SK-N-SH treated with all-trans-retinoic acid at 6 μM for 48 hours (cell line): ENCODE measurements around the gene DEPP1.

Experiments
- ATAC-seq: fragments of 200-7000 bp; cut with Tn5 transposase; 3 replicates; pipeline ENCODE4 v1.9.1; 2020; ENCODE audit warnings: mild to moderate bottlenecking, moderate library complexity
- ARNTL ChIP-seq: fragments of 450-650 bp; formaldehyde crosslinking; IDR thresholded peaks from 2 replicates; pipeline ENCODE4 v1.5.0; 2020; ENCODE audit warnings: low read depth, mild to moderate bottlenecking, moderate library complexity, borderline replicate concordance
- BACH2 ChIP-seq: fragments of 250-450 bp; sonication (Bioruptor Pico); IDR thresholded peaks from 2 replicates; pipeline ENCODE4 v1.9.0; 2021; ENCODE audit warnings: mild to moderate bottlenecking, borderline replicate concordance
- CREB5 ChIP-seq: fragments of 250-450 bp; sonication (Bioruptor Pico); IDR thresholded peaks from 2 replicates; pipeline ENCODE4 v1.5.1; 2020; ENCODE audit warnings: low read depth, mild to moderate bottlenecking, moderate library complexity
- CSDC2 ChIP-seq: fragments of 250-450 bp; sonication (Bioruptor Pico); IDR thresholded peaks from 2 replicates; pipeline ENCODE4 v1.5.0; 2020; ENCODE audit warnings: mild to moderate bottlenecking, moderate library complexity
- CSRNP3 ChIP-seq: fragments of 250-450 bp; sonication (Bioruptor Pico); IDR thresholded peaks from 2 replicates; pipeline ENCODE4 v1.5.1; 2021; ENCODE audit warnings: mild to moderate bottlenecking, moderate library complexity
- ESRRG ChIP-seq: fragments of 250-450 bp; sonication (Bioruptor Pico); IDR thresholded peaks from 2 replicates; pipeline ENCODE4 v1.6.1; 2021; ENCODE audit warnings: mild to moderate bottlenecking
- GLIS3 ChIP-seq: fragments of 250-450 bp; sonication (Bioruptor Pico); IDR thresholded peaks from 2 replicates; pipeline ENCODE4 v1.5.0; 2020; ENCODE audit warnings: mild to moderate bottlenecking, moderate library complexity
- ISL1 ChIP-seq: fragments of 250-450 bp; sonication (Bioruptor Pico); IDR thresholded peaks from 2 replicates; pipeline ENCODE4 v2.1.2; 2022; ENCODE audit warnings: mild to moderate bottlenecking, moderate library complexity
- OSR1 ChIP-seq: fragments of 250-450 bp; sonication (Bioruptor Pico); IDR thresholded peaks from 2 replicates; pipeline ENCODE4 v1.8.0; 2022; ENCODE audit warnings: moderate library complexity, mild to moderate bottlenecking, inconsistent platforms
- PATZ1 ChIP-seq: fragments of 250-450 bp; sonication (Bioruptor Pico); IDR thresholded peaks from 2 replicates; pipeline ENCODE4 v1.8.0; 2020; ENCODE audit warnings: mild to moderate bottlenecking, moderate library complexity, borderline replicate concordance
- PPARA ChIP-seq: fragments of 250-450 bp; sonication (Bioruptor Pico); IDR thresholded peaks from 2 replicates; pipeline ENCODE4 v1.5.0; 2020; ENCODE audit warnings: mild to moderate bottlenecking, borderline replicate concordance
- RARB ChIP-seq: fragments of 250-450 bp; sonication (Bioruptor Pico); IDR thresholded peaks from 2 replicates; pipeline ENCODE4 v1.8.0; 2021; ENCODE audit warnings: mild to moderate bottlenecking, moderate library complexity
- SNAI2 ChIP-seq: fragments of 250-450 bp; sonication (Bioruptor Pico); IDR thresholded peaks from 2 replicates; pipeline ENCODE4 v1.5.0; 2020; ENCODE audit warnings: mild to moderate bottlenecking, moderate library complexity
- TCF4 ChIP-seq: fragments of 250-450 bp; sonication (Bioruptor Pico); IDR thresholded peaks from 2 replicates; pipeline ENCODE4 v1.8.0; 2021; ENCODE audit warnings: mild to moderate bottlenecking, moderate library complexity, borderline replicate concordance
- TOX ChIP-seq: fragments of 250-450 bp; sonication (Bioruptor Pico); IDR thresholded peaks from 2 replicates; pipeline ENCODE4 v1.8.0; 2021; ENCODE audit warnings: mild to moderate bottlenecking, moderate library complexity, borderline replicate concordance
- ZC3H10 ChIP-seq: fragments of 250-450 bp; sonication (Bioruptor Pico); IDR thresholded peaks from 2 replicates; pipeline ENCODE4 v1.5.1; 2021; ENCODE audit warnings: mild to moderate bottlenecking, moderate library complexity
- ZFP30 ChIP-seq: fragments of 450-650 bp; formaldehyde crosslinking; IDR thresholded peaks from 2 replicates; pipeline ENCODE4 v1.5.0; 2022; ENCODE audit warnings: mild to moderate bottlenecking, moderate library complexity
- ZNF70 ChIP-seq: fragments of 450-650 bp; formaldehyde crosslinking; IDR thresholded peaks from 2 replicates; pipeline ENCODE4 v1.5.0; 2020; ENCODE audit warnings: mild to moderate bottlenecking, moderate library complexity
- TF ChIP-seq, protein P1 (sequence below): fragments of 250-450 bp; sonication (Bioruptor Pico); IDR thresholded peaks from 2 replicates; pipeline ENCODE4 v1.8.0; 2021; ENCODE audit warnings: low read depth, mild to moderate bottlenecking, moderate library complexity, borderline replicate concordance
- TF ChIP-seq, protein P2 (sequence below): fragments of 250-450 bp; sonication (Bioruptor Pico); IDR thresholded peaks from 2 replicates; pipeline ENCODE4 v1.5.0; 2020; ENCODE audit warnings: mild to moderate bottlenecking, moderate library complexity

Gene DEPP1

GRCh38 chr10:44946205-44946604 lies 32.4 kb downstream of the DEPP1 start (continued):
- TF ChIP-seq CSDC2 (no peak), TCF4 (CRISPR knock-in tag) (no peak), RARB (CRISPR knock-in tag) (no peak)

DNA sequence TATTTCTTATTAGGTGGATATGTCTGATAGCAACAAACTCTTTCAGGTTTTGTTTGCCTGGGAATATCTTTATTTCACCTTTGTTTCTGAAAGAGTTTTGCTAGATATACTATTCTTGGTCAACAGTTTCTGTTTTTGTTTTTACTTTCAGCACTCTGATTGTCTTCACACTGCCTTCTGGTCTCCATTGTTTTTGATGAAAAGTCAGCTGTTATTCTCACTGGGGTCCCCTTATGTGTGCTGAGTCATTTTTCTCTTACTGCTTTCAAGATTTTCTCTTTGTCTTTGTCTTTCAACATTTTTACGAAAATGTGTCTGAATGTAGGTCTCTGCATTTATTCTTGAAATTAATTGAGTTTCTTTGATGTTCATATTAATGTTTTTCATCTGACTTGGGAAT lies 34.3 kb downstream of the DEPP1 start:
- ATAC-seq, result no peak
- TF ChIP-seq ISL1 (CRISPR knock-in tag) (no peak), OSR1 (CRISPR knock-in tag) (no peak)

GRCh38 chr10:44939691-44940401 lies 38.8 kb downstream of the DEPP1 start:
- no peak for TF ChIP-seq BACH2 (CRISPR knock-in tag)
- TF ChIP-seq, protein P1, sequence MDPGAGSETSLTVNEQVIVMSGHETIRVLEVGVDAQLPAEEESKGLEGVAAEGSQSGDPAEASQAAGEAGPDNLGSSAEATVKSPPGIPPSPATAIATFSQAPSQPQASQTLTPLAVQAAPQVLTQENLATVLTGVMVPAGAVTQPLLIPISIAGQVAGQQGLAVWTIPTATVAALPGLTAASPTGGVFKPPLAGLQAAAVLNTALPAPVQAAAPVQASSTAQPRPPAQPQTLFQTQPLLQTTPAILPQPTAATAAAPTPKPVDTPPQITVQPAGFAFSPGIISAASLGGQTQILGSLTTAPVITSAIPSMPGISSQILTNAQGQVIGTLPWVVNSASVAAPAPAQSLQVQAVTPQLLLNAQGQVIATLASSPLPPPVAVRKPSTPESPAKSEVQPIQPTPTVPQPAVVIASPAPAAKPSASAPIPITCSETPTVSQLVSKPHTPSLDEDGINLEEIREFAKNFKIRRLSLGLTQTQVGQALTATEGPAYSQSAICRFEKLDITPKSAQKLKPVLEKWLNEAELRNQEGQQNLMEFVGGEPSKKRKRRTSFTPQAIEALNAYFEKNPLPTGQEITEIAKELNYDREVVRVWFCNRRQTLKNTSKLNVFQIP (CRISPR knock-in tag), result no peak
- no peak for TF ChIP-seq PPARA
- TF ChIP-seq RARB (CRISPR knock-in tag), result no peak
- TF ChIP-seq, protein P2, sequence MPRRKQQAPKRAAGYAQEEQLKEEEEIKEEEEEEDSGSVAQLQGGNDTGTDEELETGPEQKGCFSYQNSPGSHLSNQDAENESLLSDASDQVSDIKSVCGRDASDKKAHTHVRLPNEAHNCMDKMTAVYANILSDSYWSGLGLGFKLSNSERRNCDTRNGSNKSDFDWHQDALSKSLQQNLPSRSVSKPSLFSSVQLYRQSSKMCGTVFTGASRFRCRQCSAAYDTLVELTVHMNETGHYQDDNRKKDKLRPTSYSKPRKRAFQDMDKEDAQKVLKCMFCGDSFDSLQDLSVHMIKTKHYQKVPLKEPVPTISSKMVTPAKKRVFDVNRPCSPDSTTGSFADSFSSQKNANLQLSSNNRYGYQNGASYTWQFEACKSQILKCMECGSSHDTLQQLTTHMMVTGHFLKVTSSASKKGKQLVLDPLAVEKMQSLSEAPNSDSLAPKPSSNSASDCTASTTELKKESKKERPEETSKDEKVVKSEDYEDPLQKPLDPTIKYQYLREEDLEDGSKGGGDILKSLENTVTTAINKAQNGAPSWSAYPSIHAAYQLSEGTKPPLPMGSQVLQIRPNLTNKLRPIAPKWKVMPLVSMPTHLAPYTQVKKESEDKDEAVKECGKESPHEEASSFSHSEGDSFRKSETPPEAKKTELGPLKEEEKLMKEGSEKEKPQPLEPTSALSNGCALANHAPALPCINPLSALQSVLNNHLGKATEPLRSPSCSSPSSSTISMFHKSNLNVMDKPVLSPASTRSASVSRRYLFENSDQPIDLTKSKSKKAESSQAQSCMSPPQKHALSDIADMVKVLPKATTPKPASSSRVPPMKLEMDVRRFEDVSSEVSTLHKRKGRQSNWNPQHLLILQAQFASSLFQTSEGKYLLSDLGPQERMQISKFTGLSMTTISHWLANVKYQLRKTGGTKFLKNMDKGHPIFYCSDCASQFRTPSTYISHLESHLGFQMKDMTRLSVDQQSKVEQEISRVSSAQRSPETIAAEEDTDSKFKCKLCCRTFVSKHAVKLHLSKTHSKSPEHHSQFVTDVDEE (CRISPR knock-in tag), result no peak
- TF ChIP-seq SNAI2 (CRISPR knock-in tag), result no peak
- TF ChIP-seq ARNTL (CRISPR knock-in tag), result no peak
- no peak for TF ChIP-seq OSR1 (CRISPR knock-in tag)
- no peak for TF ChIP-seq ZC3H10 (CRISPR knock-in tag)
- no peak for TF ChIP-seq CSDC2
- no peak for TF ChIP-seq CSRNP3 (CRISPR knock-in tag)
- TF ChIP-seq TOX, result no peak
- no peak for ATAC-seq

DNA sequence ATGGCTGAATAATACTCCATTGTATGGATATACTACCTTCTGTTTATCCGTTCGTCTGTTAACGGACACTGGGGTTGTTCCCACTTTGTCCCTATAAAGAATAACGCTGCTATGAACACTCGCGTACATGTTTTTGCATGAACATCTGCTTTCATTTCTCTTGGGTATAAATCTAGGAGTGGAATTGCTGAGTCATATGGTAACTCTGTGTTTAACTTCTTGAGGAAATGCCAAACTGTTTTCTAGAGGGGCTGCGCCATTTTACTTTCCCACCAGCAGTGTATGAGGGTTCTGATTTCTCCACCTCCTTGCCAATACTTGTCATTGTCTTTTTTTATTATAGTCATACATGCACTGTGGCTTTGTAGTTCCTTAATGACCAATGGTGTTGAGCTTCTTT lies 39.7 kb downstream of the DEPP1 start:
- no peak for ATAC-seq
- TF ChIP-seq CSRNP3 (CRISPR knock-in tag) (no peak), SNAI2 (CRISPR knock-in tag) (no peak), CSDC2 (no peak), CREB5 (CRISPR knock-in tag) (no peak), ZNF70 (no peak), ZFP30 (CRISPR knock-in tag) (no peak), ARNTL (CRISPR knock-in tag) (no peak), ESRRG (CRISPR knock-in tag) (no peak), OSR1 (CRISPR knock-in tag) (no peak), GLIS3 (CRISPR knock-in tag) (no peak), ISL1 (CRISPR knock-in tag) (no peak), TCF4 (CRISPR knock-in tag) (no peak), BACH2 (CRISPR knock-in tag) (no peak), PATZ1 (no peak), RARB (CRISPR knock-in tag) (no peak)
- TF ChIP-seq, protein P1 (CRISPR knock-in tag), result no peak
